Body of pancreas (tissue), 4 donors: Measurements from ENCODE around the gene SLC13A3.

Experiments used
- CTCF ChIP-seq, 7 experiments: fragments of 450-650 bp in 4 of 7; fragments of 200-600 bp in 3 of 7; sonication (generic) in 3 of 7; IDR thresholded peaks; one replicate each; pipeline ENCODE4 v1.5.1; 2016 to 2019; ENCODE audit warnings: antibody characterized with exemption in 7 of 7
- POLR2A ChIP-seq, 3 donors: fragments of 450-650 bp; IDR thresholded peaks; one replicate each; pipeline ENCODE4 v1.6.1; 2016; ENCODE audit warnings: antibody characterized with exemption in 3 of 3, mild to moderate bottlenecking in 2 of 3

GRCh38 chr20:46582648-46583047 is 68.6 kb downstream of the SLC13A3 start:
- TF ChIP-seq CTCF (IDR thresholded peaks at IDR 0.05) (no peak), POLR2A (IDR thresholded peaks at IDR 0.05) (no peak)
